GM18868 (cell line): ENCODE measurements around the gene DST.
A peak's percentile ranks its signal among the peaks of the same experiment; 100 is the strongest.

Source experiments
- ATAC-seq: cut with Tn5 transposase; IDR thresholded peaks from one replicate; pipeline ENCODE4 v1.9.1; 2021; ENCODE audit warnings: mild to moderate bottlenecking, moderate library complexity; ENCODE audit not compliant: unreplicated experiment

DST gene

GRCh38 chr6:56540232-56541029 lies 102.3 kb downstream of the DST start:
- peak; percentile 5 for ATAC-seq

GRCh38 chr6:56539527-56540105 lies 103.1 kb downstream of the DST start:
- ATAC-seq, result no peak

- no peak for ATAC-seq
Measured at GRCh38 chr6:56538851-56539250, 103.8 kb downstream of the DST start.

GRCh38 chr6:56537223-56537770 lies 105.4 kb downstream of the DST start:
- no peak for ATAC-seq

GRCh38 chr6:56536536-56536935 lies 106.2 kb downstream of the DST start:
- no peak for ATAC-seq

GRCh38 chr6:56535626-56536025 lies 107.1 kb downstream of the DST start:
- no peak for ATAC-seq

- no peak for ATAC-seq
Measured at GRCh38 chr6:56534680-56535419, 107.8 kb downstream of the DST start.

- ATAC-seq, result peak; percentile 57
Measured at GRCh38 chr6:56532766-56533551, 109.7 kb downstream of the DST start.

- ATAC-seq, result no peak
Measured at GRCh38 chr6:56531839-56532595, 110.7 kb downstream of the DST start.

- ATAC-seq, result no peak
Measured at GRCh38 chr6:56529594-56530191, 113.0 kb downstream of the DST start.

GRCh38 chr6:56528412-56528841 lies 114.3 kb downstream of the DST start:
- no peak for ATAC-seq

GRCh38 chr6:56527934-56528333 lies 114.8 kb downstream of the DST start:
- ATAC-seq, result no peak

- no peak for ATAC-seq
Measured at GRCh38 chr6:56526860-56527544, 115.7 kb downstream of the DST start.

- no peak for ATAC-seq
Measured at GRCh38 chr6:56525974-56526789, 116.5 kb downstream of the DST start.

GRCh38 chr6:56524891-56525703 lies 117.6 kb downstream of the DST start:
- no peak for ATAC-seq

GRCh38 chr6:56522495-56523270 lies 120.0 kb downstream of the DST start:
- no peak for ATAC-seq

- ATAC-seq, result no peak
Measured at GRCh38 chr6:56521976-56522375, 120.7 kb downstream of the DST start.
